ENCODE results near the gene AQP12B.
"Not testable (repeated sequence)": the region's sequence is repeated elsewhere in the genome, so short reads cannot be mapped to it uniquely, and the experiment has no call there.

GRCh38 chr2:240675345-240675744 is 7.3 kb downstream of the AQP12B start:
- not testable (repeated sequence) for TF ChIP-seq EZH2phosphoT487 (IDR thresholded peaks at IDR 0.05; ENCODE audit: insufficient read depth, low read depth); EZH2 (IDR thresholded peaks at IDR 0.05; ENCODE audit: insufficient read depth, poor library complexity, severe bottlenecking)

Measured in GM23248 (cell line).